ENCODE measurements around the gene TAGLN3.

Gene TAGLN3

GRCh38 chr3:111993038-111993437, 5.7 kb upstream of the TAGLN3 start:
- Histone ChIP-seq H3K36me3 (ENCODE audit: low read length) (peaks cover 27% of the 10 kb centered on the region), H3F3A (ENCODE audit: insufficient read depth) (no peaks in the 10 kb centered on the region), H4K20me1 (ENCODE audit: low read depth, low read length) (no peaks in the 10 kb centered on the region), H3K9me3 (ENCODE audit: insufficient read depth, low read length) (no peaks in the 10 kb centered on the region), H3K9me2 (replicated peaks; ENCODE audit: insufficient read depth, low read length) (no peaks in the 10 kb centered on the region), H2AFZ (ENCODE audit: low read depth, low read length, severe bottlenecking) (no peak overlapping the region), H3K27me3 (ENCODE audit: low read length) (no peaks in the 10 kb centered on the region), H3K79me2 (ENCODE audit: insufficient read depth, low read length) (no peaks in the 10 kb centered on the region), H3K4me3 (ENCODE audit: insufficient read depth, low read length, poor library complexity, severe bottlenecking) (no peak overlapping the region), H3K4me2 (ENCODE audit: low read depth, low read length, poor library complexity, severe bottlenecking) (no peak overlapping the region), H3K9ac (ENCODE audit: low read length) (no peak overlapping the region), H3K27ac (ENCODE audit: low read depth, low read length) (no peak overlapping the region)
- TF ChIP-seq CTCF (IDR thresholded peaks at IDR 0.05; ENCODE audit: insufficient read depth, low read length, poor library complexity, severe bottlenecking): no peak
- TF ChIP-seq EZH2phosphoT487 (conservative IDR thresholded peaks at IDR 0.05; ENCODE audit: low read length): no peak

- Histone ChIP-seq H3K9ac (ENCODE audit: low read length) (no peak overlapping the region), H3K79me2 (ENCODE audit: insufficient read depth, low read length) (no peaks in the 10 kb centered on the region), H3K36me3 (ENCODE audit: low read length) (no peaks in the 10 kb centered on the region), H3F3A (ENCODE audit: insufficient read depth) (no peaks in the 10 kb centered on the region), H3K27me3 (ENCODE audit: low read length) (no peaks in the 10 kb centered on the region), H3K9me2 (replicated peaks; ENCODE audit: insufficient read depth, low read length) (no peaks in the 10 kb centered on the region), H4K20me1 (ENCODE audit: low read depth, low read length) (no peaks in the 10 kb centered on the region), H3K9me3 (ENCODE audit: insufficient read depth, low read length) (no peaks in the 10 kb centered on the region), H2AFZ (ENCODE audit: low read depth, low read length, severe bottlenecking) (no peak overlapping the region), H3K27ac (ENCODE audit: low read depth, low read length) (no peak overlapping the region), H3K4me3 (ENCODE audit: insufficient read depth, low read length, poor library complexity, severe bottlenecking) (no peak overlapping the region), H3K4me2 (ENCODE audit: low read depth, low read length, poor library complexity, severe bottlenecking) (no peak overlapping the region)
- TF ChIP-seq CTCF (IDR thresholded peaks at IDR 0.05; ENCODE audit: insufficient read depth, low read length, poor library complexity, severe bottlenecking) (no peak), EZH2phosphoT487 (conservative IDR thresholded peaks at IDR 0.05; ENCODE audit: low read length) (no peak)
Observed at GRCh38 chr3:111999484-112000324, 982 bp downstream of the TAGLN3 start.

- no peaks in the 10 kb centered on the region for H3K27me3 ChIP-seq (ENCODE audit: low read length)
- no peaks in the 10 kb centered on the region for H3K79me2 ChIP-seq (ENCODE audit: insufficient read depth, low read length)
- H3K27ac ChIP-seq (ENCODE audit: low read depth, low read length): no peak overlapping the region
- no peak overlapping the region for H3K4me2 ChIP-seq (ENCODE audit: low read depth, low read length, poor library complexity, severe bottlenecking)
- no peaks in the 10 kb centered on the region for H4K20me1 ChIP-seq (ENCODE audit: low read depth, low read length)
- no peaks in the 10 kb centered on the region for H3K9me2 ChIP-seq (replicated peaks; ENCODE audit: insufficient read depth, low read length)
- no peak overlapping the region for H3K4me3 ChIP-seq (ENCODE audit: insufficient read depth, low read length, poor library complexity, severe bottlenecking)
- no peaks in the 10 kb centered on the region for H3F3A ChIP-seq (ENCODE audit: insufficient read depth)
- H3K36me3 ChIP-seq (ENCODE audit: low read length): no peaks in the 10 kb centered on the region
- no peaks in the 10 kb centered on the region for H3K9me3 ChIP-seq (ENCODE audit: insufficient read depth, low read length)
- H2AFZ ChIP-seq (ENCODE audit: low read depth, low read length, severe bottlenecking): no peak overlapping the region
- TF ChIP-seq CTCF (IDR thresholded peaks at IDR 0.05; ENCODE audit: insufficient read depth, low read length, poor library complexity, severe bottlenecking) (no peak), EZH2phosphoT487 (conservative IDR thresholded peaks at IDR 0.05; ENCODE audit: low read length) (no peak)
- no peak overlapping the region for H3K9ac ChIP-seq (ENCODE audit: low read length)
Observed at GRCh38 chr3:112000367-112000771, 1.6 kb downstream of the TAGLN3 start.

Measured in SU-DHL-6 (cell line).